ENCODE results near the gene SPSB1.

- no peak for TF ChIP-seq ZNF174 (tag by site-specific recombination; IDR thresholded peaks at IDR 0.05)
- TF ChIP-seq CTCF (tag by site-specific recombination; IDR thresholded peaks at IDR 0.05), result no peak
- TF ChIP-seq ZNF157 (tag by site-specific recombination; IDR thresholded peaks at IDR 0.05), result no peak
Measured at GRCh38 chr1:9338397-9339246, 45.9 kb downstream of the SPSB1 start.
